ELR (cell line): ENCODE measurements around the gene ZMYND11.
A peak's percentile ranks its signal among the peaks of the same experiment; 100 is the strongest.

Experiments used
- DNase-seq: peaks from one replicate; pipeline ENCODE4 v3.0.0-alpha.2; 2015; ENCODE audit warnings: low read depth

ZMYND11 gene

DNA sequence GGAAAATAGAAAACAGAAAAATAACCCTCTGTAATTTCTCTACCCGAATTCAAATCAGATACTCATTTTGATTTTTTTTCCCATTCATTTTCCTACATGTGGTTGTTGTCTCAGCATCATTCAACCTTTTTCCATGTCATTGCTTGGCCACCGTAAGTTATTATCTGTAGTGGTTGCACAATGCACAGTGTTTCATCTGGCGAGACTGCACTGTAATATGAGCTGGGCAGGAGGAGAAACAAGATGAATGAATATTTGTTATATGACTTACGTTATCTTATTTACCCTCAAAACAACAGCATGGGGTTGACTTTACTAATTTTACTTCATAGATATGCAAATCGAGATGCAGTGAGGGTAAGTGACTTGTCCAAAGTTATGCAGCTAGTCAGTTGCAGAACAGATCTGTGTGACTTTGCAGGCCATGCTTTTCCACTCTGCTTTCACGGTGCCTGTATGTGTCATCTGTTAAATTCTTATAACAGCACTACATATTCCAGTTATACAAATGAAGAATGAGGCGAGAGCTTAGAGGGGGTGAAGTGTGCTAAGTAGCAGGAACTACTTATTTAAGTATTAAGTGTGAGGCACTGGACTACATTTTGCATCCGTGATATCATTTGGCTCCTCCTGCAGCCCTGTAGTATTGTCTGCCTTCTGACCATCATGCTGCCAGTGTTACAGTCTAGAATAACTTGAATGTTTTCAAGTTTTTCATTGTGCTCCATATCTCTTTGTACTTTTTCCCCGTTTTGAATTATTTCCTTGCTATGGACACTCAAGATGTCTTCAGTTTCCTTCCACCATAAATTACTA is 56.7 kb downstream of the ZMYND11 start:
- DNase-seq = peak; percentile 56

DNA sequence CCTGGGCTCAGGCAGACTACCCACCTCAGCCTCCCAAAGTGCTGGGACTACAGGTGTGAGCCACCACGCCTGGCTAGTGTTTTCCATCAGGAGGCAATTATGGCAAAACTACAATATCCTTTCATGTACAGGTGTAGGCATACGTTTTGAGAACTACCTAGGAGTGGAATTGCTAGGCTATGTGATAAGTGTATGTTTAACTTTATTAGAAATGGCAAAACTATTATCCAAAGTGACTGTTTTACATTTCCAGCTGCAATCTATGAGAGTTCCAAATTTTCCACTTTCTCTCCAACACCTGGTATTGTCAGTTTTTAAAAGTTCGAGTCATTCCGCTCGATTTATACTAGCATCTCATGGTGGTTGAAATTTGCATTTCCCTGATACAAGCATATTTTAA is 59.0 kb downstream of the ZMYND11 start:
- DNase-seq = no peak

DNA sequence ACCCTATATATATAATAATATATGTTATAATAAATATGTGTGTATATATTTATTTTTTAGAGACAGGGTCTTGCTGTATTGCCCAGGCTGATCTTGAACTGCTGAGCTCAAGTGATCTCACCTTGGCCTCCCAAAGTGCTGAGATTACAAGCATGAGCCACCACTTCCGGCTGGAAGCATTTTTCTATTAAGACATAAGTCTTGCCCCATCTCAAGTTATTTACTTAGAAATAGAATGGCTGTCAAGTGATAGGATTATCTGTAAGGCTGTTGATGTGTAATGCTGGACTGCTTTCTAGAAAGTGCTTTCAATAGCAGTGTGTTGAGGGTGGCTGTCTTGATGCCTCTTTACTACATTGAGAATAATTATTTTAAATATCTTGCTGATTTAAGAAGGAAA is 65.2 kb downstream of the ZMYND11 start:
- DNase-seq = peak; percentile 32

- DNase-seq = peak; percentile 57
These were observed 66.1 kb downstream of the ZMYND11 start for GRCh38 chr10:201328-201771.

DNA sequence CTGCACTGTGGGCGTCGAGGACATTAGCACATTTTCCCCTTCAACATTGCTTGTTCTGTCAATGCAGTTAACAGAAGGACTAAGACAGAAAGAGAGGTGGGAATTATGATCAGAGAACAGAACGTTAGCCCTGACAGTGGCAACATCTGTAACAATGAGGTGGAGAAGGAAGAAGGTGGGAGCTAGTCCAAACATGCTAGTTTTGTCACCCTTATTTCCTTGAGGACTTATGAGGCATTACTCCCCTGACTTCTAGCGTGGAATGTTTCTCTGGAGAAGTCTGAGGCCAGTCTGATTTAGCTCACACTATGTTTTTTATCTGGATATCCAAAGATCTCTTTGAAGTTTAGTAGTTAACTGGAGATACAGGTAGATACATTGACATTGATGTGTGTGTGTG is 73.4 kb downstream of the ZMYND11 start:
- no peak for DNase-seq

DNA sequence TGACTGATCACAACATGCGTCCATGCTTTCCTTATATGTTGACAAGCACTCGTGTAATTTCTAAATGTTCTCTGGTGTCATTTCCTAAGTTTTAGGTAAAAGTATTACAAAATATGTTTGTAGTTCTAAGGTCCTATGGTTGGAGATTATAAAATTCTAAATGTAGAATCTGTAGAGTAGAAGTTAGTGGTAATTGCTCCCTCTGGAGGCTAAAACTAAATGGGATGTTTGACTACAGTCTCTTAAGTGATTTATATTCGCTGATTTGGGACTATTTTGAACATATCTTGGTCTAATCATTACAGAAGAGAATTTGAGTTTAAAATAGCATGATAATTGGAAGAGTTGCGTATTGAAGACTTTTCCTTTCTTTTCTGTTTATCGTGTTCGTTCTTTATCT is 74.1 kb downstream of the ZMYND11 start:
- peak; percentile 52 for DNase-seq

DNA sequence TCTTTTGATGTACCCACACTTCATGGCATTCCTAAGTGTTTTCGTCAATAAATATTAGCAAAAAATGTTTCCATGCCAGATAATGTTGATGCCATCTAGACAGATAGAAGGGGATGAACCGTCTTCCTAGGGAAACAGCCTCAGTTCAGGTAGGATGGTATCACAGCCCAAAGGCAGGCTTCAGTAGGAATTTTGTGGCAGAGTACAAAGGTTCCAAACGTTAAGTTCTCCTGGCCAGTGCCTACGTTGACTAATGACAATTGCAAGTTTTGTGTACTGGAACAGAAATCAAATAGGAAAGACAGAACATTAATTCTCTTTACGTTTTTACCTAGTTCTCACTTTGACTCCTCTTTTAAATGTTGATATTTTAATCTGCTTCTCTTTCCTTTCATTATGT is 75.0 kb downstream of the ZMYND11 start:
- DNase-seq = no peak

- DNase-seq = no peak
These were observed 80.2 kb downstream of the ZMYND11 start for GRCh38 chr10:215444-215843.

DNA sequence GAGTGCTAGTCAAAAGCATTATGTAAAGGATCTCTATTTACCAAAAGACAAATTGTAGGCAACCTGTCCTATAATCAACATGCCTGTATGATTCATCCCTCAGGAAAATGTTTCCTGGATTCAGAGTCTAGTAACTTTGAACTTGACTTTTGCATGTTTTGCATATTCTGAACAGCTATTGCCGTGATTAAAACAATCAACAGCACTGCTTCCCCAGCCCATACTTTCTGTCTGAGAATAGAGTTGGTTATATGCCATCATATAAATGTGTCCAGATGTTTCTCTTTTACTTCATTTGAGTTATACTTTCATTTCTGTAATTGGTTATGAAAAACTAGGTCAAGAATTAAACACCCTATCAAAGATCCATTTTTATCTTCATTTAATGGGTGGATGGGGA is 83.5 kb downstream of the ZMYND11 start:
- DNase-seq = no peak

- no peak for DNase-seq
These were observed 84.6 kb downstream of the ZMYND11 start for GRCh38 chr10:219731-220472.

- no peak for DNase-seq
These were observed 89.3 kb downstream of the ZMYND11 start for GRCh38 chr10:224571-224970.

DNA sequence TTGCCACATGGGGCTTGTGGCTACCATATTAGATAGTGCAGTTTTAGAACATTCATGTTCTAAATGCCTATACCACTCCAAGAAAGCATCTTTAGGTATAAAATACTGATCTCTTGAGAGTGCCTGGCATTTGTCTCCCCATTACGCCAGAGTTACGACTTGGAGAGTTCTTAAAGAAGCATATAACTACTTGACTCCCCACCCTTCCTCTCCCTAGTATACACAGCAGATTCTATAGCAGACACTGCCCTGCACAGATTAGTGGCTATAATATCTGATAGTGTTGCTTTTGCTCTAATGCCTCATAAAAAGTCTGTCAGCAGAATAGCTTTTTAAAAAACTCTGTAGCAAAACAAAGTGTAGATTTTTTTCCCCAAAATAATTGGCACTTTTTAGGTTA is 90.8 kb downstream of the ZMYND11 start:
- DNase-seq = no peak

DNA sequence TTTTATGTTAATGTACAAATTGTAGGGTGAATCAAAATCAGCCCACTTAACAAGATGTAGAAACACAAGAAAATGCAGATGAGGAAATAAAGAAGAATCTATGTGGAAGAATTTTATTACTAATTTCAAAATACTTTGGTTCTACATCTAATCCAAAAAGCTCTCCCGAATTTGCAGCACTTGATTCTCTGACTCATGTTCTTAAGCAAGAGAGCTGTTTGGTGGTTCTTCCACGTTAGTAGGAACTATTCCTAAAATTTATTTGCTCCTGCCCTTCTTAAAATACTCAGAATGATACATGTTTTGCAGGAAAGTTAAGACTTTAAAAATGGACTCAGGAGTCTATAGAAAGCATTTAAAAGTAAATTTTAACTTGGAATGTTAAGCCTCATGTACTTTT is 91.8 kb downstream of the ZMYND11 start:
- DNase-seq = no peak

DNA sequence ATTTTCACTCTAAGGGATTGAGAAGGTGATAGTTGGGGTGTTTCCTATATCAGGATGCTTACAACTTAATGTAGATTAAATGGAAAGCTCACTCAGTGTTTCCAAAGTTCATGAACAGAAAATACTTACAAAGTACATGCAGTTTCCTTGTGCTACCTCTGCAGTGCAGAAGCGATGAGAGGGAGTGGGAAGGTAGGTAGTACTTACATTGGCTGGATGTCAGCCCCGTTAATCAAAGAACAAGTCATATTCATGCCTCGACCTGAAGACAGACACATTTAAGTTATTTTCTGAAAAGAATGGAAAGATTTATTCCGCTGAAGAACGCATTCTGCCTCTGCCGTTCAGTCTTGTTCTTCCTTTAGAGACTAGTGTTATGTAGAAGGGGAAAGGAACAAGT is 93.1 kb downstream of the ZMYND11 start:
- DNase-seq = no peak

GRCh38 chr10:230758-231157 is 95.5 kb downstream of the ZMYND11 start:
- DNase-seq = peak; percentile 52

DNA sequence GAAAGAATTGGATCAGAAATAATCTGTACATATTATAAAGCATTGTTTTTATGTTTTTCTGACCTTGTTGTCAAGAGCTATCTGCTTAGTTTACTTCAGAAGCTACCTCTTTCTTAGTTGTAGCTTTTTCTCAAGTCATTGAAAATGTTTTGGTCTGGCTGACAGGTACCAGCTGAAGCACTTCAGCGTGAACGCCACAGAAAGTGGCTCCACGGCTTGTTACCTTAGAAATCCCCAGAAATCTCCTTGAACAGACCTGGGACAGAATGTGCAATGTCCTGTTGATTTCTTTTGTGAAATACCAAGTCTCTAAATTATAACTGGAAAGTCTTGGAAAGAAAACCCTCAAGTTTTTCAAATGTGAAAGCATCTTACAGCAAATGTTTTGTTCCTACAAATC is 96.8 kb downstream of the ZMYND11 start:
- no peak for DNase-seq

DNA sequence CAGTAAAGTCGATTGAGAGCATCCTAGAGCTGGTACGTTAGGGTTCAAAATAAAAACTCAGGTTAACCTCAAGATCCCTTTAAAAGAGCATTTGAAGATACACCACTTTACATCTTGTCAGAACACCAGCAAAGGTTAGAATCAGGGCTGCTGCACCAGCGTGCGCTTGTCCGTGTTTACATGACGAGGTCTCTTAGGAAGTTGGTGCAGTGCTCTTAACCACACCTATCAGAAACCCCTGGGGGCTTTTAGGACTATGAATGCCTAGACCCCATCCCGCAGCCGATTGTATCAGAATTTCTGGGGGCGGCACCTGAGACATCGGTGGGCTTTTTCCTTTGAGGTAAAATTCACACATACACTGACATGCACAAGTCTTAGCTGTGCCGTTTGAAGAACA is 97.6 kb downstream of the ZMYND11 start:
- no peak for DNase-seq

- no peak for DNase-seq
These were observed 99.6 kb downstream of the ZMYND11 start for GRCh38 chr10:234708-235406.

DNA sequence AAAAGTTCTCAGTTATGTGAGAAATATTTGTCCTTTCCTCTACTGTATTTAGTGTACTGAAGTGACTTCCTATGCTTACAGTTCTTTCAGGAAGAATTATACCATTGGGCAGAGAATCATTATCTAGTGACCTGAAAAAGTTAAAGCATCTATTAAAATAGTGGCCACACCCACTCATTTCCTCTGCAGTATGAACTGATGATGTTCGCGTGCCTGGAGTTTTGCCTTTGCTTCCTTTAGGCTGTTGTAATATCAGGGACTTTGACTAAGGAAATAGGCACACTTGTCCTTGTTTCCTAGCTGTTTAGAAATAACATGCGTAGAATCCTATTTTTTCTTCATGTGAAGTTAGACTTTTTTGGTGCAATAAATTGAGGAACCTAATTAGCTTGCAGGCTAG is 100.7 kb downstream of the ZMYND11 start:
- DNase-seq = no peak

GRCh38 chr10:239109-239508 is 103.9 kb downstream of the ZMYND11 start:
- peak; percentile 59 for DNase-seq

GRCh38 chr10:241451-241850 is 106.2 kb downstream of the ZMYND11 start:
- DNase-seq = no peak

- DNase-seq = no peak
These were observed 106.8 kb downstream of the ZMYND11 start for GRCh38 chr10:241966-242643.
